ENCODE measurements around the gene PBX1.

PBX1 gene

DNA sequence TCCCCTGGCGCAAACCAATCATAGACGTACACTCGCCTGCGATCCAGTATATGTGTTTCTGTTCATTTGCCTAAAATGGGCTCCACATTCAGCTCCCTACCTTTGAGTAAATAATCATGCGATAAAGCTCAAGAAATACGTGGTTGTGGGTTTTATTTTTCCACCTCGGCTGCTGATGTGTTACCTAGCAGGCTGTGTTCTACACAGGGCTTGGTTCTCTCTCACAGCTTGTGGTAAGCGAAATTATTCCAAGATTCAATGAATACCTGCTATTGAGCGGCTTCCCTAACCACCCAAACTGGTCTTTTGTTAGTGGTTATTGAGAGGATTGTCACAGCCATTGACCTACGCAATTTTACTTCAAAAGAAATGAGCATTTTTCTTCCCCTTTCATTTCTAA lies 180.2 kb downstream of the PBX1 start:
- DNase-seq (ENCODE audit: insufficient read length, low spot score) (no peak), FAIRE-seq (no peak)
- no peak for TF ChIP-seq POLR2AphosphoS5 (IDR thresholded peaks at IDR 0.05; ENCODE audit: low read depth, low read length)
- no peak for TF ChIP-seq TAF1 (IDR thresholded peaks at IDR 0.05; ENCODE audit: low read depth, low read length)
- TF ChIP-seq POLR2A (IDR thresholded peaks at IDR 0.05; ENCODE audit: low read depth, low read length): no peak
- TF ChIP-seq SPI1 (IDR thresholded peaks at IDR 0.05; ENCODE audit: low read depth, low read length): no peak
- TF ChIP-seq PAX5 (IDR thresholded peaks at IDR 0.05; ENCODE audit: insufficient read depth, low read length, severe bottlenecking): no peak
- TF ChIP-seq POU2F2 (IDR thresholded peaks at IDR 0.05; ENCODE audit: low read depth, low read length): no peak

GRCh38 chr1:164740000-164740526 lies 181.1 kb downstream of the PBX1 start:
- FAIRE-seq (no peak), DNase-seq (ENCODE audit: insufficient read length, low spot score) (no peak)
- TF ChIP-seq POLR2AphosphoS5 (IDR thresholded peaks at IDR 0.05; ENCODE audit: low read depth, low read length) (no peak), PAX5 (IDR thresholded peaks at IDR 0.05; ENCODE audit: insufficient read depth, low read length, severe bottlenecking) (no peak), SPI1 (IDR thresholded peaks at IDR 0.05; ENCODE audit: low read depth, low read length) (no peak), POU2F2 (IDR thresholded peaks at IDR 0.05; ENCODE audit: low read depth, low read length) (no peak), TAF1 (IDR thresholded peaks at IDR 0.05; ENCODE audit: low read depth, low read length) (no peak), POLR2A (IDR thresholded peaks at IDR 0.05; ENCODE audit: low read depth, low read length) (no peak)

DNA sequence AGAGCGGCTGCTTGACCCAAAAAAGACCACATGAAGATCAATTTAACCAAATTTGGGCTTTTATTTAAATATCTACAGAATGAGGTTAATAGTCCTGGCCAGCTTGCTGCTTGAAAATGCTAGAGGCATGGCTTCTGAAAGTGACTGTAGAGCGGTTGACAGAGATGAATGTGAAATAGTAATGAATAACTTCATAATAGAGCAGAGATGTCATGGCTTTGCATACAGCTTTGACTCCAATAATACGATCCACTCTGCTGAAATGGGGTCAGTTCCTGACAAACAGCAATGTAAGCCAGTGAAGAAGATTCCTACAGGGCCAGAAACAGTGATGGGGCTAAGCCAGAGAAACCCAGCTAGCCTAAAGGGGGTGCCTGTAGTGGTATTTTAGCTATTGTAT lies 183.8 kb downstream of the PBX1 start:
- no peak for FAIRE-seq

DNA sequence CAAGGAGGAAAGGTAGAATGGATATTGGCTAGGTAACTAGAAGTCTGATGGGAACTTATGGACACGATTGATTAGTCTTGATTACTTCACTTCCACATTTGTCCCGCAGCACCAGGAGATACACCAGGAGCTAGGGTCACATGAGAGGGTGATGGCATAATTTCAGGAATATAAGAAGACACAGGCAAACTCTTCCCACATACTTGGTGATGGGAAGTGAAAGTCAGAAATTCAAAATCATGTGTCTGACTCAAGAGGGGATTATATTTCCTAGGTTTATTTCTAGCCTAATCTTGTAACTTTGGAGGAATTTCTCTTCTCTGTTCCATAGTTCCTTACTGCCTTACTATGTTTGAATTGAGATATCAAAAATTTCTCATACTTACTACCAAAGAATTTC lies 185.0 kb downstream of the PBX1 start:
- FAIRE-seq: no peak
- no peak for DNase-seq (ENCODE audit: insufficient read length, low spot score)
- no peak for TF ChIP-seq SPI1 (IDR thresholded peaks at IDR 0.05; ENCODE audit: low read depth, low read length)
- TF ChIP-seq PAX5 (IDR thresholded peaks at IDR 0.05; ENCODE audit: insufficient read depth, low read length, severe bottlenecking): no peak
- no peak for TF ChIP-seq POLR2A (IDR thresholded peaks at IDR 0.05; ENCODE audit: low read depth, low read length)
- TF ChIP-seq POU2F2 (IDR thresholded peaks at IDR 0.05; ENCODE audit: low read depth, low read length): no peak
- no peak for TF ChIP-seq POLR2AphosphoS5 (IDR thresholded peaks at IDR 0.05; ENCODE audit: low read depth, low read length)
- no peak for TF ChIP-seq TAF1 (IDR thresholded peaks at IDR 0.05; ENCODE audit: low read depth, low read length)

More for the DNA sequence above, 183.8 kb downstream of the PBX1 start:
- no peak for DNase-seq (ENCODE audit: insufficient read length, low spot score)
- no peak for TF ChIP-seq TAF1 (IDR thresholded peaks at IDR 0.05; ENCODE audit: low read depth, low read length)
- no peak for TF ChIP-seq SPI1 (IDR thresholded peaks at IDR 0.05; ENCODE audit: low read depth, low read length)
- no peak for TF ChIP-seq POLR2A (IDR thresholded peaks at IDR 0.05; ENCODE audit: low read depth, low read length)
- no peak for TF ChIP-seq POLR2AphosphoS5 (IDR thresholded peaks at IDR 0.05; ENCODE audit: low read depth, low read length)
- TF ChIP-seq PAX5 (IDR thresholded peaks at IDR 0.05; ENCODE audit: insufficient read depth, low read length, severe bottlenecking): no peak
- TF ChIP-seq POU2F2 (IDR thresholded peaks at IDR 0.05; ENCODE audit: low read depth, low read length): no peak

DNA sequence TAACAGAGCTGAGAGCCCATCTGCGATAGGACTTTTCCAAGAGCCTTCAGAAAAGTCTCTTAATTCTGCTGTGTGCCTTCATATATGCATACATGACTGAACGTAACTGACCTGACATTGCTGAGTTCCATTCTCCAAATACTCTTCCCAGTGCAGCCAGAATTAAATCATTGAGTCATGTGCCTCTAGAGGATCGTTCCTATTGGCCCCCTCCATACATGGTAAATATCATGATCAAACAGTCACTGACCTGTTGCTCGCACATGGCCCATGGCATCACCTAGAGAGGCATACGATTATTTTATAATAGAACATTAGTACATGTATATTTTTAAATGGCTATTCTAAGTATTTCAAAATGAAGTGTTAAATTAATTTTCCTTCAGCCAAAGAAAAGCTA lies 186.8 kb downstream of the PBX1 start:
- no peak for FAIRE-seq
- TF ChIP-seq POU2F2 (IDR thresholded peaks at IDR 0.05; ENCODE audit: low read depth, low read length) (no peak), POLR2A (IDR thresholded peaks at IDR 0.05; ENCODE audit: low read depth, low read length) (no peak), SPI1 (IDR thresholded peaks at IDR 0.05; ENCODE audit: low read depth, low read length) (no peak), PAX5 (IDR thresholded peaks at IDR 0.05; ENCODE audit: insufficient read depth, low read length, severe bottlenecking) (no peak), TAF1 (IDR thresholded peaks at IDR 0.05; ENCODE audit: low read depth, low read length) (no peak), POLR2AphosphoS5 (IDR thresholded peaks at IDR 0.05; ENCODE audit: low read depth, low read length) (no peak)
- no peak for DNase-seq (ENCODE audit: insufficient read length, low spot score)

GRCh38 chr1:164746632-164747031 lies 187.6 kb downstream of the PBX1 start:
- TF ChIP-seq TAF1 (IDR thresholded peaks at IDR 0.05; ENCODE audit: low read depth, low read length) (no peak), POLR2A (IDR thresholded peaks at IDR 0.05; ENCODE audit: low read depth, low read length) (no peak), POLR2AphosphoS5 (IDR thresholded peaks at IDR 0.05; ENCODE audit: low read depth, low read length) (no peak), PAX5 (IDR thresholded peaks at IDR 0.05; ENCODE audit: insufficient read depth, low read length, severe bottlenecking) (no peak), POU2F2 (IDR thresholded peaks at IDR 0.05; ENCODE audit: low read depth, low read length) (no peak), SPI1 (IDR thresholded peaks at IDR 0.05; ENCODE audit: low read depth, low read length) (no peak)
- no peak for DNase-seq (ENCODE audit: insufficient read length, low spot score)
- FAIRE-seq: no peak

DNA sequence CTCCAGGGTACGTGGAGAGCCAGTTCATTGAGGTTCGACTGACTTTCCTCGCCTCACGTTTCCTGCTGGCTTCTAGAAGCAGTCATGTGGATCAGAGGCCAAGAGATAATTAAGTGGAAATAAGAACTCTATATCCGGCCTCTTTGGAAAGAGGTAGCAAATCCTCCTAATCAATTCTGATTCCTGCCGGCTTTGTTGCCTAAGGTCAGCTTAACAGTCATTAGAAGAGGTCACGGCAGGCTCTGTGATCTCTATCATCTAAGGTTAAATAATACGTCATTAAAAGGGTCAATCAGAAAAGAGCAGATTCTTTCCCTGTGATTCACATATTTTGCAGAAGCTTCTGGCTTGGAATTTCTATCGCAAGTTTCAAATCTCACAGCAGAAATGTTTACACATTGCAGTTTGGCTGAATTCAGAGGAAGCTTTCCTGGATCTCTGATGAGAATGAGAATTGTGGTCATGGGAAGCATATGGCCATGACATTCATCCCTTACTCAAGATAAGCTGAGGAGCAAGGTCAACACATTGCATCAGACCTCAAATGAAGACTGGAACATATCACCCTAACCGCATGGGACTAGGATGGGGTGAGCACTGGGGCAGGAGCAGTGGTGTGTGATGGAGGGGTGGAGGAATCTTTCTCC lies 189.4 kb downstream of the PBX1 start:
- DNase-seq (ENCODE audit: insufficient read length, low spot score) (no peak), FAIRE-seq (no peak)
- no peak for TF ChIP-seq POLR2AphosphoS5 (IDR thresholded peaks at IDR 0.05; ENCODE audit: low read depth, low read length)
- no peak for TF ChIP-seq POLR2A (IDR thresholded peaks at IDR 0.05; ENCODE audit: low read depth, low read length)
- TF ChIP-seq SPI1 (IDR thresholded peaks at IDR 0.05; ENCODE audit: low read depth, low read length): no peak
- no peak for TF ChIP-seq TAF1 (IDR thresholded peaks at IDR 0.05; ENCODE audit: low read depth, low read length)
- TF ChIP-seq PAX5 (IDR thresholded peaks at IDR 0.05; ENCODE audit: insufficient read depth, low read length, severe bottlenecking): no peak
- TF ChIP-seq POU2F2 (IDR thresholded peaks at IDR 0.05; ENCODE audit: low read depth, low read length): no peak

DNA sequence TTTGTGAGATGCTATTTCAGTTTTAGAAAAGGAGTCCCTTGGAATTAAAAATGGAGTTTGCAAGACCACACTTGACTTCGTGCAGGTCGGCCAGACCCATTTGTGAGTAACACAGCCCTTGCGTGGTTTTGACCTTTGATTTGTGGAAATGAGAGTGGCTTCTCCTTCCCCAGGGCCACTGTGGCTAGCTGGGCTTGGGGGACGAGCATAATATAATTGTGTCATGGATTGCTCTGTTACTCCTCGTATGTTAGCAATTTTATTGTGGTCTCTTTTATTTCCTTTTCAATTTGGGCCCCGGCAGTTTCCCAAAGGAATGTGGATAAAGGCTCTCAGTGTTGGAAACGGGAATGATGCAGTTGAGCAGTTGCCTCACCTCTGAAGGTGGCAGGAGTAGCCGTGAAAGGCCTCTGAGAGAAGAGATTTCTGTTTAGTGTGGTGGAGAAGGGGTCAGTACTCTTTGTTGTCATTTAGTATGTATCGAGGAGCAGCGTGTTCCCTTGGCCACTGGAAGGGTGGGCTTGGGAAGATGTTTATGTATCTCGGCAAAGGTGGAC lies 194.6 kb downstream of the PBX1 start:
- FAIRE-seq (no peak), DNase-seq (ENCODE audit: insufficient read length, low spot score) (no peak)
- TF ChIP-seq POLR2AphosphoS5 (IDR thresholded peaks at IDR 0.05; ENCODE audit: low read depth, low read length): no peak
- TF ChIP-seq PAX5 (IDR thresholded peaks at IDR 0.05; ENCODE audit: insufficient read depth, low read length, severe bottlenecking): no peak
- TF ChIP-seq POU2F2 (IDR thresholded peaks at IDR 0.05; ENCODE audit: low read depth, low read length): no peak
- TF ChIP-seq TAF1 (IDR thresholded peaks at IDR 0.05; ENCODE audit: low read depth, low read length): no peak
- TF ChIP-seq POLR2A (IDR thresholded peaks at IDR 0.05; ENCODE audit: low read depth, low read length): no peak
- no peak for TF ChIP-seq SPI1 (IDR thresholded peaks at IDR 0.05; ENCODE audit: low read depth, low read length)

DNA sequence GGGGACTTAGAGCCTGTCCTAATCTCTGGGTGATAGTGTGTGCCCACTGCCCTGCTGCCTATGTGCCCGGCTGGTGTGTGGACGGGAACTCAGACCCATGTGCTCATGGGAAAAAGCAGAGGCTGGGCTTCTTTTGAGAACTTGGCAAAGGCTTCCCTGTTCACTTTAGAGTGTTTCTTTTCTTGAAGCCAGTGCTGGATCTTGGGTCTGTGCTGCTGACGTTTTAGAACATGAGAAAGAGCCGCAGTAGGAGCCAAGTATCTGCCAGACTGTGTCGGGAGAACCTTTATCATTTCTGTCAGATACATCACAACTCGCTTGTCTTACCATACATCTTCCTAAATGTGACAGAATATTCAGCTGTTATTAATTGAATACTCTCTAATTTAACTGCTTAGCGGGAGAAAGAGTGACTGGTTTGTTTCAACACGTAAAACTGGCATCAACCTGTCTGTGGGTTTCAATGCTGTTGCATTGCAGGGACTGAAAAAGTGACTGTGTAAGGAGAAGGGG lies 195.2 kb downstream of the PBX1 start:
- DNase-seq (ENCODE audit: insufficient read length, low spot score): no peak
- TF ChIP-seq POLR2AphosphoS5 (IDR thresholded peaks at IDR 0.05; ENCODE audit: low read depth, low read length) (no peak), PAX5 (IDR thresholded peaks at IDR 0.05; ENCODE audit: insufficient read depth, low read length, severe bottlenecking) (no peak), SPI1 (IDR thresholded peaks at IDR 0.05; ENCODE audit: low read depth, low read length) (no peak), POU2F2 (IDR thresholded peaks at IDR 0.05; ENCODE audit: low read depth, low read length) (no peak), POLR2A (IDR thresholded peaks at IDR 0.05; ENCODE audit: low read depth, low read length) (no peak), TAF1 (IDR thresholded peaks at IDR 0.05; ENCODE audit: low read depth, low read length) (no peak)
- no peak for FAIRE-seq

Data from GM12891 (cell line).